ENCODE data around the gene RASAL2. TPM values are rescaled to one million over a fixed set of nuclear protein-coding genes. Genes with fewer than 3 reads are reported as not detected.

RASAL2 gene
- total RNA-seq, 1 donor from 2014 or later, result 44.2 TPM

GRCh38 chr1:178134061-178134460 is 40.2 kb downstream of the RASAL2 start:
- Histone ChIP-seq H3K9me3 (ENCODE audit: insufficient read depth, low read depth, low read length) (no peaks in the 10 kb centered on the region), H3K27ac (ENCODE audit: low read depth, low read length) (peak overlapping the region; percentile 35), H3K4me1 (ENCODE audit: insufficient read depth, low read length) (peaks cover 7% of the 10 kb centered on the region), H3K9ac (ENCODE audit: low read length) (no peak overlapping the region), H3K4me2 (ENCODE audit: low read length) (peak overlapping the region; percentile 35), H3K36me3 (ENCODE audit: insufficient read depth, low read length) (no peaks in the 10 kb centered on the region), H4K20me1 (ENCODE audit: insufficient read depth, low read length) (no peaks in the 10 kb centered on the region), H2AFZ (ENCODE audit: low read depth, low read length) (no peak overlapping the region), H3K27me3 (ENCODE audit: insufficient read depth, low read length) (no peaks in the 10 kb centered on the region), H3K79me2 (ENCODE audit: insufficient read depth, low read length) (peaks cover 66% of the 10 kb centered on the region), H3K4me3 (ENCODE audit: insufficient read depth, low read depth, low read length) (no peak overlapping the region)
- no peak overlapping the region for H3K4me3 Mint-ChIP-seq (ENCODE audit: unreplicated experiment)
- FAIRE-seq, result peak; percentile 82
- H3K36me3 Mint-ChIP-seq (ENCODE audit: low read depth, unreplicated experiment), result peaks cover 6% of the 10 kb centered on the region
- no peaks in the 10 kb centered on the region for H3K9me3 Mint-ChIP-seq (ENCODE audit: unreplicated experiment)
- peak; percentile 85 for DNase-seq (ENCODE audit: low read depth)
- H3K27me3 Mint-ChIP-seq (ENCODE audit: low read depth, unreplicated experiment), result no peaks in the 10 kb centered on the region
- no peak for TF ChIP-seq EZH2 (IDR thresholded peaks at IDR 0.05; ENCODE audit: insufficient read depth, low read length)
- peaks cover 23% of the 10 kb centered on the region for H3K4me1 Mint-ChIP-seq (ENCODE audit: low read depth, unreplicated experiment)
- peak overlapping the region; percentile 14 for H3K27ac Mint-ChIP-seq (ENCODE audit: unreplicated experiment)

DNA sequence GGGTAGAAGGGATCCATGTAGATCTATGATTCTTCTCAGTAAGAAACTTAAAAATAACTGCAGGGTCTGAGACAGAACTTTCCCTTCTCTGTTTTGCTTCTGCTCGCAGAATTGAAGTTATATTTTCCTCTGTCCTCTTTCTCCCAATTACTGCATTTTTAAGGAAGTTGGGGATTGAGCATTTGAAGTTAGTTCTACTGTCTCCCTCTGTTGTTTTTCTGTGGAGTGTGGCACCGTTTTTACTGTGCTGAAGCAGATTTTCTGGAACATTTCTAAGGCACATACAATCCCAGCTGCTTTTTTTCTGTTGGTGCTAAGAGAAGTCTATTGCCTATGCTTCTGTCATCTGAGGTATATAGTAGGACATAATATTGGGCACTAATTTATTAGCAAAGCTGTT is 43.3 kb downstream of the RASAL2 start:
- Mint-ChIP-seq H3K4me1 (ENCODE audit: low read depth, unreplicated experiment) (peaks cover 25% of the 10 kb centered on the region), H3K9me3 (ENCODE audit: unreplicated experiment) (peaks cover 2% of the 10 kb centered on the region), H3K36me3 (ENCODE audit: low read depth, unreplicated experiment) (peaks cover 12% of the 10 kb centered on the region), H3K27ac (ENCODE audit: unreplicated experiment) (peak overlapping the region; percentile 13), H3K4me3 (ENCODE audit: unreplicated experiment) (no peak overlapping the region), H3K27me3 (ENCODE audit: low read depth, unreplicated experiment) (no peaks in the 10 kb centered on the region)
- no peak overlapping the region for H3K9ac ChIP-seq (ENCODE audit: low read length)
- H3K4me3 ChIP-seq (ENCODE audit: insufficient read depth, low read depth, low read length), result no peak overlapping the region
- FAIRE-seq (no peak), DNase-seq (ENCODE audit: low read depth) (no peak)
- H2AFZ ChIP-seq (ENCODE audit: low read depth, low read length), result no peak overlapping the region
- TF ChIP-seq, protein P1, sequence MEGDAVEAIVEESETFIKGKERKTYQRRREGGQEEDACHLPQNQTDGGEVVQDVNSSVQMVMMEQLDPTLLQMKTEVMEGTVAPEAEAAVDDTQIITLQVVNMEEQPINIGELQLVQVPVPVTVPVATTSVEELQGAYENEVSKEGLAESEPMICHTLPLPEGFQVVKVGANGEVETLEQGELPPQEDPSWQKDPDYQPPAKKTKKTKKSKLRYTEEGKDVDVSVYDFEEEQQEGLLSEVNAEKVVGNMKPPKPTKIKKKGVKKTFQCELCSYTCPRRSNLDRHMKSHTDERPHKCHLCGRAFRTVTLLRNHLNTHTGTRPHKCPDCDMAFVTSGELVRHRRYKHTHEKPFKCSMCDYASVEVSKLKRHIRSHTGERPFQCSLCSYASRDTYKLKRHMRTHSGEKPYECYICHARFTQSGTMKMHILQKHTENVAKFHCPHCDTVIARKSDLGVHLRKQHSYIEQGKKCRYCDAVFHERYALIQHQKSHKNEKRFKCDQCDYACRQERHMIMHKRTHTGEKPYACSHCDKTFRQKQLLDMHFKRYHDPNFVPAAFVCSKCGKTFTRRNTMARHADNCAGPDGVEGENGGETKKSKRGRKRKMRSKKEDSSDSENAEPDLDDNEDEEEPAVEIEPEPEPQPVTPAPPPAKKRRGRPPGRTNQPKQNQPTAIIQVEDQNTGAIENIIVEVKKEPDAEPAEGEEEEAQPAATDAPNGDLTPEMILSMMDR (IDR thresholded peaks at IDR 0.05; ENCODE audit: insufficient read depth, low read depth, low read length), result no peak
- TF ChIP-seq EZH2 (IDR thresholded peaks at IDR 0.05; ENCODE audit: insufficient read depth, low read length), result no peak
- peaks cover 7% of the 10 kb centered on the region for H3K4me1 ChIP-seq (ENCODE audit: insufficient read depth, low read length)
- H3K4me2 ChIP-seq (ENCODE audit: low read length), result no peak overlapping the region
- H3K27me3 ChIP-seq (ENCODE audit: insufficient read depth, low read length), result no peaks in the 10 kb centered on the region
- peaks cover 59% of the 10 kb centered on the region for H3K79me2 ChIP-seq (ENCODE audit: insufficient read depth, low read length)
- no peaks in the 10 kb centered on the region for H4K20me1 ChIP-seq (ENCODE audit: insufficient read depth, low read length)
- no peaks in the 10 kb centered on the region for H3K36me3 ChIP-seq (ENCODE audit: insufficient read depth, low read length)
- no peak overlapping the region for H3K27ac ChIP-seq (ENCODE audit: low read depth, low read length)
- no peaks in the 10 kb centered on the region for H3K9me3 ChIP-seq (ENCODE audit: insufficient read depth, low read depth, low read length)

GRCh38 chr1:178142806-178143205 is 48.9 kb downstream of the RASAL2 start:
- H3K4me1 Mint-ChIP-seq (ENCODE audit: low read depth, unreplicated experiment), result peaks cover 25% of the 10 kb centered on the region
- H3K4me1 ChIP-seq (ENCODE audit: insufficient read depth, low read length), result peaks cover 22% of the 10 kb centered on the region
- H4K20me1 ChIP-seq (ENCODE audit: insufficient read depth, low read length), result peaks cover 3% of the 10 kb centered on the region
- no peak for TF ChIP-seq EZH2 (IDR thresholded peaks at IDR 0.05; ENCODE audit: insufficient read depth, low read length)
- TF ChIP-seq, protein P1 (IDR thresholded peaks at IDR 0.05; ENCODE audit: insufficient read depth, low read depth, low read length), result no peak
- peaks cover 2% of the 10 kb centered on the region for H3K9me3 Mint-ChIP-seq (ENCODE audit: unreplicated experiment)
- peaks cover 6% of the 10 kb centered on the region for H3K36me3 Mint-ChIP-seq (ENCODE audit: low read depth, unreplicated experiment)
- DNase-seq (ENCODE audit: low read depth) (no peak), FAIRE-seq (no peak)
- H3K79me2 ChIP-seq (ENCODE audit: insufficient read depth, low read length), result peaks cover 72% of the 10 kb centered on the region
- H3K27me3 Mint-ChIP-seq (ENCODE audit: low read depth, unreplicated experiment), result no peaks in the 10 kb centered on the region
- no peak overlapping the region for H3K27ac ChIP-seq (ENCODE audit: low read depth, low read length)
- H3K27me3 ChIP-seq (ENCODE audit: insufficient read depth, low read length), result no peaks in the 10 kb centered on the region
- H3K4me3 ChIP-seq (ENCODE audit: insufficient read depth, low read depth, low read length), result no peak overlapping the region
- no peak overlapping the region for H3K27ac Mint-ChIP-seq (ENCODE audit: unreplicated experiment)
- no peak overlapping the region for H3K4me3 Mint-ChIP-seq (ENCODE audit: unreplicated experiment)
- H3K9ac ChIP-seq (ENCODE audit: low read length), result no peak overlapping the region
- H2AFZ ChIP-seq (ENCODE audit: low read depth, low read length), result no peak overlapping the region
- H3K9me3 ChIP-seq (ENCODE audit: insufficient read depth, low read depth, low read length), result no peaks in the 10 kb centered on the region
- H3K36me3 ChIP-seq (ENCODE audit: insufficient read depth, low read length), result no peaks in the 10 kb centered on the region
- H3K4me2 ChIP-seq (ENCODE audit: low read length), result no peak overlapping the region
